Stimulated activated CD4-positive, alpha-beta T cell treated with anti-CD3 and anti-CD28 coated beads, TNF-alpha, amount 100 ng/mL, for 1 hour (primary cell): ENCODE results near the gene YEATS4.
"Not testable (repeated sequence)": the region's sequence is repeated elsewhere in the genome, so short reads cannot be mapped to it uniquely, and the experiment has no call there.

Source experiments
- DNase-seq, 3 donors: peaks; one replicate each; pipeline ENCODE4 v3.0.0-alpha.2; 2020; ENCODE audit warnings: low read depth in 3 of 3, low spot score in 1 of 3

Gene YEATS4

GRCh38 chr12:69359531-69360347 is at the start of gene YEATS4:
TSS of gene YEATS4 (plus strand) at chr12:69359743. CDS start at chr12:69359973, 230 bp downstream.
- peak; percentile 54 to 72 (median 68) for DNase-seq

- no peak for DNase-seq
Observed at GRCh38 chr12:69313209-69313608, 46.3 kb upstream of the YEATS4 start.

- not testable (repeated sequence) for DNase-seq
Observed at GRCh38 chr12:69316784-69317183, 42.8 kb upstream of the YEATS4 start.

- DNase-seq: not testable (repeated sequence)
Observed at GRCh38 chr12:69317233-69317632, 42.3 kb upstream of the YEATS4 start.

- DNase-seq: no peak
Observed at GRCh38 chr12:69318225-69318624, 41.3 kb upstream of the YEATS4 start.

GRCh38 chr12:69321351-69321750 is 38.2 kb upstream of the YEATS4 start:
- no peak for DNase-seq

- no peak for DNase-seq
Observed at GRCh38 chr12:69324797-69325466, 34.6 kb upstream of the YEATS4 start.

GRCh38 chr12:69328426-69328825 is 31.1 kb upstream of the YEATS4 start:
- DNase-seq: no peak

GRCh38 chr12:69329669-69330428 is 29.7 kb upstream of the YEATS4 start:
- DNase-seq: peak in 1 of 3 donors; percentile 12

GRCh38 chr12:69330475-69331473 is 28.8 kb upstream of the YEATS4 start:
- peak; percentile 17 to 28 (median 25) for DNase-seq

GRCh38 chr12:69331519-69331908 is 28.0 kb upstream of the YEATS4 start:
- DNase-seq: no peak

- no peak for DNase-seq
Observed at GRCh38 chr12:69331909-69332684, 27.4 kb upstream of the YEATS4 start.

- no peak for DNase-seq
Observed at GRCh38 chr12:69332815-69333358, 26.7 kb upstream of the YEATS4 start.

GRCh38 chr12:69334158-69334557 is 25.4 kb upstream of the YEATS4 start:
- DNase-seq: no peak

- no peak for DNase-seq
Observed at GRCh38 chr12:69337311-69338090, 22.0 kb upstream of the YEATS4 start.

GRCh38 chr12:69338120-69338859 is 21.3 kb upstream of the YEATS4 start:
- DNase-seq: no peak

GRCh38 chr12:69338936-69339335 is 20.6 kb upstream of the YEATS4 start:
- DNase-seq: no peak

- DNase-seq: no peak
Observed at GRCh38 chr12:69339999-69340398, 19.5 kb upstream of the YEATS4 start.
